GM21381 (cell line): ENCODE measurements around the gene HOATZ.

Source experiments
- ATAC-seq: cut with Tn5 transposase; IDR thresholded peaks from one replicate; pipeline ENCODE4 v1.9.1; 2021; ENCODE audit warnings: mild to moderate bottlenecking, moderate library complexity; ENCODE audit not compliant: unreplicated experiment

Gene HOATZ

GRCh38 chr11:111514216-111515031 is at the start of gene HOATZ:
Gene HOATZ, plus strand, starts transcription at chr11:111514778. Its CDS starts 7 bp downstream, at chr11:111514785.
- no peak for ATAC-seq

DNA sequence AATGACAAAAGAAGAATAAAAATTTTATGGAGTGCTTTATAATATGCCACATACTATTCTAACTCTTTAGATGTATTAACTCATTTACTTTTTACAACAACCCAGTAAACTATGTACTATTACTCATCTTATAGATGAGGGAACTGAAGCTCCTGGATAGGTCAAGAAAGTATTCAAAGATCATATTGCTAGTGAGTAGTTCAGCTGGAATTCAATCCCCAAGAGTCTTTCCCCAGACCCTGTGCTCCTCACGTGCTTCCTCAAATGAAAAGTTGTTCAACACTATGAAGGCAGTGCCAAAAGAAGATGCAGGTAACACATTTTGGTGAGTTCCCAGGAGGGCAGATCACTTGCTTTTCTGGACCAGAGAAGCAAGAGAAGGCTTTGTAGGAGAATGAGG is 49.2 kb upstream of the HOATZ start:
- no peak for ATAC-seq

- ATAC-seq = no peak
Measured at GRCh38 chr11:111466615-111467014, 48.0 kb upstream of the HOATZ start.

DNA sequence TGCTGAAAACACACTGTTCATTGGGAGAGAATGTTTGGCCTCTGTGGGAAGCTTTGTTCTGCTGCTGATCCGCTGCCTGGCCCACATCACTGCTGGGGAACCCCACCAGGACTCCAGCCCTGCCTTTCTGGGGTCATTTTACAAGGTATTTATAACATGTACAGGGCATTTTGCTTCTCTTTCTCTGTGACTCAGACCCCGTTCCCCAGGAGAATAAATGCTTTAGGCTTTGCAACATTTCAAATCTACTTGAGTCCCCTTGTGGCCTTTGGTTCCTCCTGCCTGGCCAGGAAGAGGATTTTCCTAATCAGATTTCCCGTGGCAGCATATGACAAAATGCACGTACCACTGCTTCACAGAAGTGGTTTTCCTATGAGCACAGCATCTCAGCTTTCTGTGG is 45.4 kb upstream of the HOATZ start:
- ATAC-seq = no peak

GRCh38 chr11:111472228-111472627 is 42.4 kb upstream of the HOATZ start:
- no peak for ATAC-seq

- ATAC-seq = no peak
Measured at GRCh38 chr11:111474432-111474831, 40.1 kb upstream of the HOATZ start.

GRCh38 chr11:111476366-111476765 is 38.2 kb upstream of the HOATZ start:
- ATAC-seq = no peak

DNA sequence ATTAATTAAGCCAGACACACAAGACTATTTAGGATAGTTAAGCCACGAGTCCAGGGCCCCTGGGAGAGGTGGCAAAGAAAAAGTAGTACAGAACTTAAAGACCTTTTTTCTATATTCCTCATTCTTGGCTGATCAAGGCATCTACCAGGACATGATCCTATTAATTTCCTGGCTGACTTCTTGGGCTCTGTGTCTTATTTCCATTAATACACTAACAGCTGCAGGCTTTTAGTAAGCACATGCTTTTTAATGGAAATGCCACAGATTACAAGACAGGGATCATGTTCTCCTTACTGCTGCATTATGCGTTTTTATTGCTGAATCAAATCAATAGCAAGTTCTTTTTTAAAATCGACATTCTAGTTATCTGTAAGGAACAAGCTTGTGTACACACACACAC is 37.6 kb upstream of the HOATZ start:
- ATAC-seq = no peak

- no peak for ATAC-seq
Measured at GRCh38 chr11:111477898-111478297, 36.7 kb upstream of the HOATZ start.

GRCh38 chr11:111479666-111480065 is 34.9 kb upstream of the HOATZ start:
- ATAC-seq = no peak

- ATAC-seq = no peak
Measured at GRCh38 chr11:111483431-111483830, 31.1 kb upstream of the HOATZ start.

DNA sequence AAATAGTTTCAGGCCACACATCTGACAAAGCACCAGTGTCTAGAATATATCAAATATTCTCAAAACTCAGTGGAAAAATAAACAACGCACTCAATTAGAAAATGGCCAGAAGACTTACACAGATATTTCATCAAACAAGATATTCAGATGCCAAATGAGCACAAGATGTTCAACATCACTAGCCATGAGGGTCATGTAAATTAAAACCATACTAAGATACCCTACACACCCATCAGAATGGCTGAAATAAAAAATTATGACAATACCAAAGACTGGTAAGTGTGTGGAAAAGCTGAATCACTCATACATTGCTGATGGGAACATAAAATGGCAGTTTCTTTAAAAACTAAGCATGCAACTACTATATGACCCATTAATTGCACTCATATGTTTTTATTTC is 24.1 kb upstream of the HOATZ start:
- ATAC-seq = no peak

- no peak for ATAC-seq
Measured at GRCh38 chr11:111494040-111494439, 20.5 kb upstream of the HOATZ start.

DNA sequence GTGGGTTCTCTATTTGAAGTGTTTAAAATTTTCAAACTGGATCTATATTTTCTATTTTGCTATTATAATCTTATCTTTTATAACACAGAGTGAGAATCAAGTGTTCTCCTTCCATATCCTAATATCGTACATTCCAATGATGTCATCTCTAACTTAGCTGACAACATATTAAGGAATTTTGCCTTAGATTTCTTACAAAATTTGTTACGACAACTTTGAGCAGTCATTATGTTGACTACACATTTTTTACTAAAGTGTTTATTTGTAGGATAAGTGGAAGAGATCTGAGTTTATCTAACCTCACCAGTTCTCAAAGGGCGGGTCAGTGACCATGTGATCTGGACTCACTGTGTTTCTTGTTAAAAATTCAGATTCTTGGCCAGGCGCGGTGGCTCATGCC is 15.1 kb upstream of the HOATZ start:
- no peak for ATAC-seq

DNA sequence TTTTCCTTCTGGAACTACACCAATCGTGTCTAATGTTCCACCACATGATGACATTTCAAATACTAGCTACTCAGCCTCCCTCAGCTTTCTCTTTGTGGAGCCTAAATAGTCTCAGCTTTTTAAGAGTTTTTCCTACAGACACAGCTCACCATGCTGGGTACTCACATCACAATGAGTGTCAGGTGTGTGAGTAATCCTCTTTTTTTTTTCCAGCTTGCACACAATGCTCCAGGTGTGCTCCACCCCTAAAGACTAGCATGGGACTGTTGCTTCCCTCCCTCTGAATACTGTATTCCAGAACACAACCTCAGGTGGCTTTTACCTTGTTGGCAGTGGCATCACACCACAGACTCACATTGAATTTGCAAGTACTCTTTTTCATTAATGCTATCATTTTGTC is 14.1 kb upstream of the HOATZ start:
- no peak for ATAC-seq

DNA sequence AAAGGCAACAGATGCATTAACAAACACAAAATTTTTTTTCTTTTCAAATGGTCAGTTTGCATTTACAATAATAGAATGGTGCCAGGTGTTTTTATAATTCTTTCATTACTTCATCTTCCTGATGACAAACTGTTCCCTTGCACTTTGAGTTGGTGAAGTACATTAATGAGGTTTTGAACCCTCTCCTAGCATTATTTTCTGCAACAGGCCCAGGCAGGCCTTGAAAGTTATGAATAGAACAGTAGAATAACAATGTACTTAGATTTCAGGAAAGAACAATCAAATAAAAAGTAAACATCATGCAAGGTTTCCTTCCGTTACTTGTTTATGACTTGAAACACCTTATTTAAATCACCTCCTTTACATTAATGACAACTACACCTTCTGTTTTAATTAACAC is 12.0 kb upstream of the HOATZ start:
- ATAC-seq = no peak

DNA sequence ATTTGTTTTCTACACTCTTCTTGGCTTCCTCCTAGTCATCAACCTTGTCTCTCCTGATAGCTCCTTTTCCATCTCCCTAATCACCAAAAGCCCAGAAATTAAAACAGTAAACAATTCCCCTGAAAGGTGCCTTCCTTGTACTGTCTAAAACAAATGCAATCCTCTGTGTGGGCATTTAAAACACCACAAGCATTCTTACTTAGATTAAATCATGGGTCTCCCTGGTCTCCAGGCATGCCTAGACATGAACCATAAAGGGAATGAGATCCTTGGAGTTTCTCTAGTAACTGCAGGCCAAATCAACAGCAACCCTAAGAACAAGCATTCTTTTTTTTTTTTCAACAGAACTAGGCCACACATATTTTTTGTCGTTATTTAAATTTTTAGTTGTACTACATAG is 4.3 kb upstream of the HOATZ start:
- no peak for ATAC-seq

GRCh38 chr11:111512296-111513239 is 2.0 kb upstream of the HOATZ start, which contains the start of gene BTG4:
Gene BTG4, minus strand, starts transcription at chr11:111512386. Its CDS starts 13,610 bp downstream, at chr11:111498776.
- no peak for ATAC-seq

GRCh38 chr11:111513240-111513605 is 1.4 kb upstream of the HOATZ start:
- ATAC-seq = no peak

GRCh38 chr11:111515591-111515990 is 1.0 kb downstream of the HOATZ start:
- no peak for ATAC-seq

GRCh38 chr11:111518668-111519067 is 4.1 kb downstream of the HOATZ start:
- no peak for ATAC-seq

- no peak for ATAC-seq
Measured at GRCh38 chr11:111520560-111520959, 6.0 kb downstream of the HOATZ start.
